HG02885 (cell line): ENCODE measurements around the gene SPTBN1.

ENCODE experiments used
- ATAC-seq: cut with Tn5 transposase; IDR thresholded peaks from one replicate; pipeline ENCODE4 v1.9.1; 2021; ENCODE audit warnings: mild to moderate bottlenecking; ENCODE audit not compliant: unreplicated experiment, poor library complexity

SPTBN1 gene

DNA sequence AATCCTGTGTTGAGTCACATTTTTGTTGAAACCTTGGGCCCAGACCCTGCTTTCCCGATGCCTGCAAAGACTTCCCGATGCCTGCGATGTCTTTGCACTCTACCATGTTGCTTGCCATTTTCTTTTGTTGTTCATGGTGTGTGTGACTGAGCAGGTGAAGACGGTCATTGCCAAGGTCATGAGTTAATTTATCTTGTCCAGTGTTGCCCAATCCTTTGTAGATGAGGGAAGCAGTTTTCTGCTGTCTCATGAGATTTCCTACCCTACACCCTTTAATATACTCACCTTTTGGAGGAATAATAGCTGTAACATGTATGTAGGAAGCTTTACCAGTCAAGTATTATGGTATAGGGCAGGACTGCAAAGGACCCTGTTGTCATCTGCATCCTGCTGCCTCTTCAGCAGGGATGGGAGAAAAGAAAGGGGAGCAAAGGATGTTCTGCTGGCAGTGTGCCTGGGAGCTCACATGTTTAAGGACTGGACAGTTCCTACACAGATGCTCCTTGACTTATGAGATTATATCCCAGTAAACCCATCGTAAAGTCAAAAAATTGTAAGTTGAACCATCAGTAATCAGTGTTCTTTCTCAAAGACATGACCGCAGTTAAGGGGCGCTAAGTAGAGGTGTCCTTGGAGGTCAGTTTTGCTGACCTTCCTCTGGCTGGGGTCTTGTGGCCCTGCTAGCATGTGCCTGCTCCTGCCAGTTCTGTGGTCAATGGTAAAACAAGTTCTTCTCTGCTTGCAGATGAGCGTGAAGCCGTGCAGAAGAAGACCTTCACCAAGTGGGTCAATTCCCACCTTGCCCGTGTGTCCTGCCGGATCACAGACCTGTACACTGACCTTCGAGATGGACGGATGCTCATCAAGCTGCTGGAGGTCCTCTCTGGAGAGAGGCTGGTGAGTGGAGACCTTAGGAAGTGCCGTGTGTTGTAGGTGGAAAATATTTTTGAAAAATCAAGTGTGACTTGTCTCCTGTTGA, 142.5 kb downstream of the SPTBN1 start:
- no peak for ATAC-seq

GRCh38 chr2:54599326-54599710, 143.2 kb downstream of the SPTBN1 start:
- no peak for ATAC-seq

- ATAC-seq = no peak
These were observed 143.8 kb downstream of the SPTBN1 start for GRCh38 chr2:54599914-54600313.

DNA sequence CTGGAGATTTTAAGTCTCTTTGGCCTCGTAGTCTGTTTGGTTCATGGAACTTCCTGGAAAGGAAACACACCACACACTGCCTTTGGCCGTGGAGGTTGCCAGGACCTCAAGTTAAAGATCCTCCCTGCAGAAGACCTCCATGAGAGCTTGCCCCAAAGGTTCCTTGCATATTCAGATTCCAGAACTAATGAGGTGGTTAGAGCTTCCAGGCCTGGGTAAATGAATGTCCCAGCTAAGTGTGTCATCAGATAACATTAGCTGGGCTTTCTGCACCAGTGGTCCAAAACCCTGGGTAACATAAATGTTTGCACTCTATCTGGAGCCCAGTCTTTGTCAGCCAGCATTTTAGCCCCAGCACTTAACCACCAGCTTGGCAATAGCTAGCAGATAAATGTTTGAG, 145.2 kb downstream of the SPTBN1 start:
- no peak for ATAC-seq

DNA sequence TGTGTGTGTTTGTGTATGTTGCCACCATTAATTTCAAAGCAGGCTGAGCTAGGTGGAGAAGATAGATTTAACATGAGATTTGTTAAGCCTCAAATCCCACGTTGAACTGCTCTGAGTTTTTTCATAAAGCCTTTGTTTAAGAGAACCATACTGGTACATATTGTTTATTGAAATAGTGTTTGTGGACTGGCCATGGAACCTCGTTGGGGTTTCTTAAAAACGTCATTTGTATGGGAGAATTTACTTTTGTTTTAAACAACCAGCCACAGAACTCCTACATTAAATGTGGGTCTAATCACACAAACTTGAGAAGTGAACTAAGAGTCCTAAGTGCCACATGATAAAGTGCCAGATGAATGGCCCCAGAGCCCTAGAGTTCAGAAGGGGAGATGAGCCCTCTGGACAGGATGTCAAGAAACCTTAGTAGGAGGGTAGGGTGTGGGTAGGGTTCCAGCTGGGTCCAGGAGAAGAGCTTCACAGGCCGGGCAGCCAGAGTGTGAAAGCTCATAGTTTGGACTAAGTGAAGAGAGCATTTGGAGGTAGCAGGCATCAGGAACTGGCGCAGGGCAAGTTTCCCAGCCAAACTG, 146.7 kb downstream of the SPTBN1 start:
- no peak for ATAC-seq

DNA sequence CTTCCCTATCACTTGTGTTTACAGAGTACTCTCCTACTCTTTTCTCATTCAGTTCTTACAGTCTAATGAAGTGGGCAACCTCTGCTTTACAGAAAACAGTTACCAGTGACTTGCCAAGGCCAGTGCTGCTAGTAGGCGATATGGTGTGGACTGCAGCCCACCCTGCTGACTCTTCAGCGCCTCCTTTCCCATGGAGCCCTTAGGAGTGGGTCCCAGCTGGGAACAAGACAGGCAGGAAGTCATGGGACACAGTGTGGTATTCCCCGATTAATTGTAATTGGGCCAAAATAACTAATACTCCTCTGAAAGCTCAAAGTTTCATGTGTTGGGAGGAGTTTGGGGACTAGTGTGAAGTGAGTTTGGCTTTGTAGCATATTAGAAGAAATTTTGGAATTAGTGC, 147.2 kb downstream of the SPTBN1 start:
- ATAC-seq = no peak

GRCh38 chr2:54603796-54604195, 147.7 kb downstream of the SPTBN1 start:
- no peak for ATAC-seq

DNA sequence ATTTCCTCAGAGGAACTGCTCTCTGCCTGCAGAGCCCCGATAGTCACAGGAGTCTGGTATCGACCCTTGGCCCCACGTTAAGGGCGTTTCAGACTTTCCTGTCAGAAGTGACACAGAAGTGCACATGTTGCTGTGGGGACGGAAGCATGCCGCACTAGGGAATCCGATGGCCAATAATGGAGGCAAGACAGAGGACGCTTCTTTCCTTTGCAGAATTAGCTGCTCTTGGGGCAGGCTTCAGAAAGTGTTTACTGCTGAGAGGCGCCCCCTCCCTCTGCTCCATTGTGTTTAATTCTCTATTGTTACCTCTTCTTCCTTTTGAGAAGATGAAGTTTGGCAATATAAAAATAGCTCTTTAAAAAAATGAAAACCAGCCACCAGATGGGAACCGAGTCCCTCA, 148.7 kb downstream of the SPTBN1 start:
- no peak for ATAC-seq

- ATAC-seq = no peak
These were observed 149.7 kb downstream of the SPTBN1 start for GRCh38 chr2:54605836-54606235.

GRCh38 chr2:54606393-54606958, 150.3 kb downstream of the SPTBN1 start:
- no peak for ATAC-seq

DNA sequence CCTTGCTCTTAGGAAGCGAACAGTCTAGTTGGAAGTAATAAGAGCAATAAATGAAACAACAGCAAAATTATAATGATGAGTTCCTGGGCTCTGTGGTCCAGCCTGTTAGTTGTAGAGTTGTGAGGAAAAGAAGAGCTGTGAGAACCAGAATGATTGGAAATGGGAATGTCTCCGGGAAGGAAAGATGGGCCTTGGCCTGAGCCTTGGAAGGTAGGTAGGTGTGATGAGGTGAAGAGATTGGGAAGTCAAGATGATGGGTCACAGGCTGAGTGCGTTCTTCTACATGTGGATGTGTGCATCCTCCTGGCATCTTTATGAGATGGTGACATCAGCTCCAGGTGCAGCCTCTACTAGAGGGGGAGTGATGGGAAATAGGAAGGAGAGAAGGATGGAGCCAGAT, 152.1 kb downstream of the SPTBN1 start:
- no peak for ATAC-seq

DNA sequence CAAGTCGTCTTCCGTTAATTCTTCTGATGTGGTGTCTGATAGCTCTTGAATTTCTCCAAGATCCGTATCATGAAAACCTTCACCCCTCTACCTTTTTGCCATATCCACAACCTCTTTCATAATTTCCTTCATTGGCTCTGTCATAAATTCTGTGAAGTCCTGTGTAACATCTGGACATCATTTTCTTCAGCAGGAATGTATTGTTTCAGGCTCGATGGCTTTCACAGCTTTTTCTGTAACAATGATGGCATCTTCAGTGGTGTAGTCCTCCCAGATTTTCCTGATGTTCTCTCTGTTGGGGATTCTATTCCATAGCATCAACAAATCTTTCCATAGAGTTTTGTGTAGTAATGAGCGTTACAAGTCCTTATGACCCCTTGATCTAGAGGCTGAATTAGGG, 153.1 kb downstream of the SPTBN1 start:
- no peak for ATAC-seq

DNA sequence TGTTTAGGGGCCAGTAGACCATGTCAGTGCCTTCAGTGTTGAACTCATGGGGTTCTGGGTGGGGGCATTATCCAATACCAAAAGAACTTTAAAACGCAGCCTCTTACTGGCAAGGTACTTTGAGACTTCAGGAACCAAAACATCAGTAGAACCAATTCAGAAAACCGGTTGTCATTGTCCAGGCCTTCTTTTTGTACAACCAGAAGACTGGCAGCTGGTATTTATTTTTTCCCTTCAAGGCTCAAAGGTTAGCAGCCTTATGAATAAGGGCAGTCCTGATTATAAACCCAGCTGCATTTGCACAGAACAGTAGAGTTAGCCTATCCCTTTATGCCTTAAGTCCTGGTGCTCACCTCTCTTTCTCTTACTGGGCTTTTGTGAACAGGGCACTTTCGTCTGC, 153.5 kb downstream of the SPTBN1 start:
- ATAC-seq = no peak

DNA sequence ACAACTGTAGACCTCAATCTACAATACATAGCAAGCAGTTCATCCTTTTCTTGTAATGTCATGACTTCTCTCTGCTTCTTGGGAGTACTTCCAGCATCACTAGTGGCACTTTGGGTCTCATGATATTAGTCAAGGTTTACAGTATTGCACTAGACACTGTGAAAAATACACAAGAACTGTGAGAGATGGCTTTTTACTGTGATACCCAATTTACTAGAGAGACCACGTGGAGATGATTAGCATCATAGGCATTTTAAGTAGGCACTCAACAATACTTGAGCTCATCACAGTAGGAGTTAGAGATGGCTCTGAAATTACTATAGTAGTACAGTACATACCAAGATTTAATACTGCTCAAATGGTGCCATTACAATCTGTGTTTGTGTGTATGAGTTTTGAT, 154.6 kb downstream of the SPTBN1 start:
- ATAC-seq = no peak

- ATAC-seq = no peak
These were observed 155.9 kb downstream of the SPTBN1 start for GRCh38 chr2:54611830-54612545.

DNA sequence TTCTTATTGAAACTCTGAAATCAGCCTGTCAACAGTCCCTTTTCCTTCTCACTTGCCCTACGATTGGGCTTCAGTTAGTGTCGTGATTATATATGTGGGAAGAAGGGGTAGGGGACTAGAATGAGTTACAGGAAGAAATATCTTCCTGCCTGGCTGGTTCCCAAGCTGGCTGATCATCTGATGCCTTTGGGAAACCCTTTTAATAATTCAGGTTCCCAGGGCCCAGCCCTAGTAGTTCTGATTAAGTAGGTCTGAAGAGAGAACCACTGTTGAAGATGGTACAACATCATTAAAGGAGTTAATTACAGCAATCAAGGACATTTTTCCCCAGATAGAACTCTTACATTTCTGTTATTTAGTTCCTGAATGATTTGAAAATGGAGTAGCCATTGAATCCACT, 157.3 kb downstream of the SPTBN1 start:
- no peak for ATAC-seq

GRCh38 chr2:54613794-54614257, 157.7 kb downstream of the SPTBN1 start:
- no peak for ATAC-seq

DNA sequence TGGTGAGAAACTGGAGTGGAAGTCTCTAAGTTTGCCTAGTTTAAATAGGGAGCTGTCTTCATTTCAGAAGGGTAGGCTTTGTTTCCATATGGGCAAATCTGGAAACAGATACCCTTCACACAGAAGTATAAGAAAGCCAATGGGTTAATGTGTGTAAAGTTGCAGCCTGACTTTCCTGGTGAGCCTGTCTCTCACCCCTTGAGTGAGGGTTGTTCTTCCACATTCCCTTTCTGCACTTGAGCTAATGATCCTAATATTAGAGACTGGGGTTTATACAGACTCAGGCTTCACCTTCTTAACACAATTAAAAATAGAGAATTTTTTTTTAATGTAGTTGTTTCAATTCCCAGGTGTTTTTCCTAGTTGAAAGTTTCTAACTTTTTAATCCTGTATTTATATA, 158.7 kb downstream of the SPTBN1 start:
- ATAC-seq = no peak

GRCh38 chr2:54615832-54616534, 159.9 kb downstream of the SPTBN1 start:
- ATAC-seq = no peak

DNA sequence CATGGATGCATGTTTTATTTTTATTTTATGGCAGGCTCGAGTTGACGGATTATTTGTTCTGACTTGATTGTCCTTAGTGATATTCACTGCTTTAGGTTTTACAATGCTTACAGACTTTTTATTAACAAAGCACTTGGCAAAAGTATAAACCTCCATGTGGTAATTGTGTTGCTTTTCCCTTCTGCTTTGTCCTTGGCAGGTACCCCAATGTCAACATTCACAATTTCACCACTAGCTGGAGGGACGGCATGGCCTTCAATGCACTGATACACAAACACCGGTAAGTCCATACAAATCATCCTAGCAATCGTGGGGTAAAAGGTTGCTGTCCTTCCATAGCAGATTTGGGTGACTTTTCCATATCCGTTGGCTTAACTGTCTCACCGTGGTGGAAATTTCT, 161.3 kb downstream of the SPTBN1 start:
- ATAC-seq = no peak
